HG02623 (cell line): ENCODE measurements around the gene ACTN4.

Experiments
- ATAC-seq: cut with Tn5 transposase; IDR thresholded peaks from one replicate; pipeline ENCODE4 v1.9.1; 2021; ENCODE audit warnings: moderate library complexity; ENCODE audit not compliant: unreplicated experiment

The ACTN4 gene

DNA sequence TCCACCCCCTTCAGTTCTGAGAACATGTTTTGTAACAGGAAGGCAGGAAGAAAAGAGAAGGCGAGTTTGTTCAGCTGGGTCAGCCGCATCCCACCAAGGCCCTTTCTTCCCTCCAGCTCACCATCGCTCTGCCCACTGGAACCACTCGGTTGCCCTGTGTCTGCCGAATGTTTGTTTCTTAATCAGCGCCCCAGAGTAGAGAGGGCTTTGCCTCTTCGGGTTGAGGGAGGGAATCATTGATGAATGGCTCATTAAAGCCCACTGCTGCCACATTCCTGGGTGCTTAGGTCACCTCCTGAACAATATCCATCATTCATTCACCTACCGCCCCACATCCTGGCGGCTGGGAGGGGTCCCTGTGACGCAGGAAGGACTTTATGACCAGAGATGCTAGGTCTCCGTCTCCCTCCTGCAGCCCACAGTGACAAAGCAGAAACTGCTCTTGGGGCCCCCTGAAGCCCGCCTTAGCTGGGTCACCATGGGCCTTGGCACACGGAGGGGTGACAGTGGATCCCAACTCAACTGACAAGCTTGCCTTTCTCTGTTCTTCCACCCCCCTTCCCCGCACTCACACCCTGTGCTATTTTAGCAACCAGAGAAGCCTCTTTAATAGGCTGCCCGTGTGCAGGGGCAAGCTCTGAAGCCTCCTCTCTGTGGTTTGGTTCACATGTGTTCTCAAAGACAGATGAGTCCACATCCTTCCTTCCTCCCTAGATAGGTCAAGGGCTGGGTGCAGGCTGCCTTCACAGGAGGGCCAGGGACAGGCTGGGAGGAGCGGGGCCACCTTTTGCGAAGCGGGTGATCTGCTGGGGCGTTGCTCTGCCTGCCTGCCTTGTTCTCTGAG, 46.2 kb downstream of the ACTN4 start:
- no peak for ATAC-seq

- ATAC-seq: no peak
Observed at GRCh38 chr19:38695317-38695683, 47.9 kb downstream of the ACTN4 start.

DNA sequence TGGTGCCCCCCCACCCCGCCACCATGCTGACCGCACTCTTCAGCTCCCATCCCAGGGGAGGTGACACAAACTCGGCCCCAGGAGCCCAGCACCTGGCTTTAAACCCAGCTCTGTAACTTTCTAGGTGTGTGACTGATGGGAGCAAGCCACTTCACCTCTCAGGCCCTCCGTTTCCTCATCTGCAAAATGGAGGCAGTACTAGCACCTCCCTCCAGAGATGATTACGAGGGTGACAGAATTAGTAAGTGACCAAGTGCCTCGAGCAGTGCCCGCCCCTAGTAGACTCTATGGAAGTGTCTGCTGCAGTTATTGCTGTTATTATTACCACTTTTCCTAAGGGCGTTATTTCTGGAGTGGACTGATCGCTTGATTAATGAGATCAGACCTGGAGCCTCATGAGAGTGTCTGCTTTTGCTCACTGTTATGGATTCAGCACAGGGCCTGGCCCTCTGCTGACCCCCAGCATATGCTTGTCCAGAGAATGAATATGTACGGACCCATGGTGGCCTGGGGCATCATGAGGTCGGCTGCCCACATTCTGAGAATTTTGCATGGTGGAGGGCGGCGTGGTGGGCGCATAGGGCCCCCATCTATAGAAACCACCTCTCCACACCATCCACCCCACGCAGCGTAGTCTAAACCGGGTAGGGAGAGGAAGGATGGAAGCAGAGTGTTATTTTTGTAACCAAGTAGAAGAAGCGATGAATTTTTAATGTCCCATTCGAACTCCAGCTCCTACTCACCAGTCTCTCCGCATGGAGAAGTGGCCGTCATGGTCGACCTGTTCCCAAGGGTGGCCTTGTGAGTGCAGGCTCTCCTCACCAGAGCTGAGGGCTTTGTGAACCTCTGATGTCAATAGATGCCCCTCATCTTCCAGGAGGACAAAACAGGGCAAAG, 48.6 kb downstream of the ACTN4 start:
- no peak for ATAC-seq

- no peak for ATAC-seq
Observed at GRCh38 chr19:38696729-38697055, 49.2 kb downstream of the ACTN4 start.

- ATAC-seq: no peak
Observed at GRCh38 chr19:38697197-38697596, 49.7 kb downstream of the ACTN4 start.

DNA sequence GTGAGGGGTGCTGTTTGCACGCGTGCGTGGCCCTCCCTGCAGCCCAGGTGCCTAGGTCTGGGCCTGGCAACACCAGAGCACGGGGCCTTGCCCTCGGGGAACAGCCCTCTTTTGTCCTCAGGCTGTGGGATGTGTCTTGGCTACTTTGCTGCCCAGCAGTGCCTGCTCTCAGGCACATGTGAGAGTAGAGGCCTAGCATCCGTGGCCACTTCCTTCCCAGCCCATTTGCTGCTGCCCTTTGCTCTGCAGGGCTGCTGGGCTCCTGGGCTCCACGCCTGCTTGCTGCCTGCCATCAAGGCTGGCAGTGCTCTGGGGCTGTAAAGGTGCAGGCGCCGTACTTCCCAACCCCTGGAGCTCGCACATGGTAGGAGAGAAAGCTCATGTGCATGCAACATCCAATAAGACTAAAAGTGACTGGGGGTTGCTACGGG, 50.2 kb downstream of the ACTN4 start:
- no peak for ATAC-seq

DNA sequence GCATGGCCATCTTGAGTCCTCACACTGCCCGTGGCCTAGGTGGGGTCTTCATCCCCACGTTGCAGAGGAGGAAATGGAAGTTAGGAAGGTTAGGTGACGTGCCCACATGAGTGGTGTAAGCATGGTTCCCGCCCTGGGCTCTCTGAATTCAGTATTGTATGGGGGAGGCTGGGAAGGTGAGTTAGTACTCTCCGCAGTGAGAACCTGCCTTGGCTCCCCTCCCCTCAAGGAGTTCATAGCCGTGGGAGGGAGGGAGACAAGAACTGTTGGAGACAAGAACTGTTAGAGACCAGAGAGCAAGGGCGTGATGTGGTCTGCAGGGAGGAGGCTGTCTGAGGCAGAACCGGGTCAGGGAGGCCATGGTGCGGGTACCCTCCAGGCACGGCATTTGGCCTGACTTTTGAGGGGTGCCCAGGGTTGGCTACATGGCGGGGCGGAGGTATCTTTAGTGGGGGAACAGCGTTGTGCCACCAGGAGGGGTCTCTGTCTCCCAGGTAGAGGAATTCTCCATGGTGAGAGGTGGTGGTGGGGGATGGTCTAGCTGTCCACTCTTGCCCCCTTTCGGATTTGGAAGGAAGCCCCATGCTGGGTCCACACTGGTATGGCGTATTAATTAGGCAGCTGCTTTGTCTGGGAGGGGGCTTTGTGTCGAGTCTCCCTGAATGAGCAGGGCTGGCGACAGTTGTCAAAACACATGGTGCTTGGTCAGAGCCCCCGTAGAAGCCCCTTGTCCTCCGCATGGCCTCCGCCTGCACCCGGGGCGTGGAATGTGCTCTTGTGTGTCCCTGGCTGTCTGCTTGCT, 51.0 kb downstream of the ACTN4 start:
- ATAC-seq: no peak

GRCh38 chr19:38699027-38699346, 51.5 kb downstream of the ACTN4 start:
- no peak for ATAC-seq

GRCh38 chr19:38699647-38700349, 52.3 kb downstream of the ACTN4 start:
- ATAC-seq: no peak

GRCh38 chr19:38700350-38700901, 53.0 kb downstream of the ACTN4 start:
- no peak for ATAC-seq

DNA sequence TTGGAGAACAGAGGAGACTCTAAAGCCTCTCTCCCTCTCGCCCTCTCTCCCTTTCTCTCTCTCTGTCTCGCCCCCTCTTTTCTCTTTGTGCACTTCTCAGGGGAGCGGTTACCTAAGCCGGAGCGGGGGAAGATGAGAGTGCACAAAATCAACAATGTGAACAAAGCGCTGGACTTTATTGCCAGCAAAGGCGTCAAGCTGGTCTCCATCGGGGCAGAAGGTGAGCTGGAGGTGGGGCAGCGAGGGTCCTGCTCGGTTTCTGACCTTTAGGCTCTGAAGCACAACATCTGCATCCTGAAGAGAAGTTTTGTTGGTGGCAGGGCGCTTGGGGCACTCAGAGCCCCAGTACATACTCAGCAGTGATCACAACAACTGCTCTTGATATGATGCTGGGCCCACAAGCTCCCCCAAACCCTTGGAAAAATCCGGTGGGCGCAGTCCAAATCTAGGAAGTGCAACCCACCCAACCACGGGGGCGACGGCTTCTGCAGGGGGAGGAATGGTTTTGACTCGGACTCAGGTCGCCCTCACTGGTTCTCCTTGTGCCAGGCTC, 53.5 kb downstream of the ACTN4 start:
- ATAC-seq: no peak

GRCh38 chr19:38701455-38702063, 54.1 kb downstream of the ACTN4 start:
- no peak for ATAC-seq

GRCh38 chr19:38702278-38702677, 54.8 kb downstream of the ACTN4 start:
- no peak for ATAC-seq

DNA sequence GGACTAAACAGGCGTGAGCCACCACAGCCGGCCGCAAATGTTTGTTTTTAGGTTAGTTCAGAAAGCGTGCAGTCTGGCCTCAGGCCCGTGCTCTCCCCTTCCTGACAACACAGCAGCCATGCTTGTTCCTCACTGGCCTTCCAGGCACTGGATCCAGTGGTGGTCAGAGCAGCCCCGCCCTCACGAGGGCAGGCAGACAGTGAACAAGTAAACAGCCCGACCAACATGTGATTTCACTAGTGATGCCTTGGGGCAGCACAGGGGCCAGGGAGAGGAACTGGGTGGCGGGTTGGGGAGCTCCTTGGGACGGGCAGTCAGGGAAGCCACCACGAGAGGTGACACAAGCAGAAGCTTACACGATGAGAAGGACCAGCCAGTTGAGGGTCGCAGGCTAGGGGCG, 56.1 kb downstream of the ACTN4 start:
- no peak for ATAC-seq

- ATAC-seq: no peak
Observed at GRCh38 chr19:38704488-38705026, 57.1 kb downstream of the ACTN4 start.

GRCh38 chr19:38705197-38706019, 58.0 kb downstream of the ACTN4 start:
- ATAC-seq: no peak

GRCh38 chr19:38706792-38707511, 59.5 kb downstream of the ACTN4 start:
- ATAC-seq: no peak

GRCh38 chr19:38707512-38708114, 60.2 kb downstream of the ACTN4 start:
- no peak for ATAC-seq
